HepG2 (cell line): ENCODE measurements around the gene TAS1R3. TPM values are rescaled to one million over a fixed set of nuclear protein-coding genes. Genes with fewer than 3 reads are reported as not detected.

ENCODE experiments used
- ATAC-seq: fragments of 200-7000 bp; cut with Tn5 transposase; 3 replicates; pipeline ENCODE4 v1.9.1; 2020; ENCODE audit warnings: mild to moderate bottlenecking, moderate library complexity
- BruUV-seq: library from RNA; stranded (reverse); fragments of 400-500 nt; replicated peaks from 2 replicates; lab custom pipeline; 2021; lab: Mats Ljungman, UMichigan
- CTCF ChIA-PET: fragments of 300-600 bp; formaldehyde crosslinking; extraction: SDS; loops from one replicate; lab custom pipeline; 2021; ENCODE audit warnings: low total read pairs, inconsistent platforms, low intra/inter-chr PET ratio; lab: Yijun Ruan, JAX
- POLR2A ChIA-PET: fragments of 350-600 bp; sonication (Branson Sonifier 250); formaldehyde crosslinking; loops from one replicate; lab custom pipeline; 2020; ENCODE audit warnings: antibody characterized with exemption, inconsistent platforms; lab: Yijun Ruan, JAX
- DNase-seq: peaks from one replicate; pipeline ENCODE4 v3.0.0-alpha.2; 2015; ENCODE audit warnings: low spot score
- FAIRE-seq: peaks from 3 replicates; lab custom pipeline; 2011; peaks lifted over from hg19 to GRCh38; lab: Jason Lieb, UNC
- H2AFZ ChIP-seq: one replicate; pipeline ENCODE4 v1.6.1; 2011; ENCODE audit warnings: low read length, inconsistent platforms
- H3K27ac ChIP-seq: fragments of 300-600 bp; 3 replicates; pipeline ENCODE4 v1.8.0; 2011; ENCODE audit warnings: mixed run types, mild to moderate bottlenecking, mixed read lengths, low read length, inconsistent platforms; ENCODE audit not compliant: insufficient read depth; ENCODE audit errors: extremely low read length
- H3K27me3 ChIP-seq, 2 experiments: fragments of 200-600 bp in 1 of 2; 2 replicates in 1 of 2; 3 replicates in 1 of 2; pipeline versions ENCODE4 v1.6.0 to v1.8.0; 2011; ENCODE audit warnings: low read length in 2 of 2, mild to moderate bottlenecking in 2 of 2, moderate library complexity in 2 of 2, inconsistent platforms in 1 of 2; ENCODE audit not compliant: insufficient read depth in 2 of 2, control insufficient read depth in 1 of 2
- H3K36me3 ChIP-seq, 2 experiments: fragments of 200-600 bp in 1 of 2; replicated peaks in 1 of 2; 2 replicates in 1 of 2; 3 replicates in 1 of 2; pipeline versions ENCODE4 v1.5.1 to v1.8.0; 2011; ENCODE audit warnings: low read length in 2 of 2, inconsistent platforms in 1 of 2; ENCODE audit not compliant: insufficient read depth in 2 of 2, control insufficient read depth in 1 of 2
- H3K4me1 ChIP-seq: 2 replicates; pipeline ENCODE4 v1.5.1; 2012; ENCODE audit warnings: low read length, inconsistent platforms; ENCODE audit not compliant: insufficient read depth
- H3K4me2 ChIP-seq: 2 replicates; pipeline ENCODE4 v1.6.0; 2011; ENCODE audit warnings: low read depth, low read length, inconsistent platforms
- H3K4me3 ChIP-seq, 3 experiments: fragments of 200-600 bp in 1 of 3; sonication (generic), shearing (Covaris generic) in 1 of 3; replicated peaks in 1 of 3; 2 replicates each; pipeline ENCODE4 v1.5.1; 2011 to 2016; ENCODE audit warnings: low read length in 3 of 3, inconsistent platforms in 2 of 3, low read depth in 2 of 3, mild to moderate bottlenecking in 2 of 3, control low read depth in 1 of 3, mixed read lengths in 1 of 3; ENCODE audit not compliant: insufficient read depth in 1 of 3
- H3K79me2 ChIP-seq: one replicate; pipeline ENCODE4 v1.6.1; 2011; ENCODE audit warnings: low read length, inconsistent platforms; ENCODE audit not compliant: insufficient read depth
- H3K9ac ChIP-seq: 2 replicates; pipeline ENCODE4 v1.6.0; 2011; ENCODE audit warnings: mild to moderate bottlenecking, low read depth, low read length, inconsistent platforms; ENCODE audit not compliant: insufficient read depth
- H3K9me3 ChIP-seq: 2 replicates; pipeline ENCODE4 v1.5.1; 2012; ENCODE audit warnings: mild to moderate bottlenecking, low read length
- H4K20me1 ChIP-seq: 2 replicates; pipeline ENCODE4 v1.6.0; 2011; ENCODE audit warnings: inconsistent platforms, mild to moderate bottlenecking, low read length, moderate library complexity; ENCODE audit not compliant: insufficient read depth
- AGO1 ChIP-seq: fragments of 200-400 bp; formaldehyde crosslinking; IDR thresholded peaks from 2 replicates; pipeline ENCODE4 v1.6.1; 2017; ENCODE audit warnings: mild to moderate bottlenecking, low read depth, low read length, moderate library complexity; ENCODE audit not compliant: poor library complexity, severe bottlenecking
- AGO2 ChIP-seq: fragments of 200-400 bp; formaldehyde crosslinking; optimal IDR thresholded peaks from 2 replicates; pipeline ENCODE3; 2017; ENCODE audit warnings: mild to moderate bottlenecking, low read depth, low read length, moderate library complexity
- AKAP8 ChIP-seq: sonication (generic); formaldehyde crosslinking; IDR thresholded peaks from 2 replicates; pipeline ENCODE4 v1.5.1; 2020; ENCODE audit warnings: mild to moderate bottlenecking, missing genetic modification reagents
- FOXM1 ChIP-seq: sonication (generic); formaldehyde crosslinking; IDR thresholded peaks from 2 replicates; pipeline ENCODE4 v1.5.0; 2020; ENCODE audit warnings: missing genetic modification reagents
- RBFOX2 ChIP-seq: fragments of 200-400 bp; formaldehyde crosslinking; IDR thresholded peaks from 2 replicates; pipeline ENCODE4 v1.6.1; 2017; ENCODE audit warnings: low read depth, mild to moderate bottlenecking, low read length
- ZNF550 ChIP-seq: sonication (generic); formaldehyde crosslinking; IDR thresholded peaks from 2 replicates; pipeline ENCODE4 v1.4.0; 2020; ENCODE audit warnings: mild to moderate bottlenecking, missing genetic modification reagents, borderline replicate concordance
- ZNF878 ChIP-seq: sonication (generic); formaldehyde crosslinking; IDR thresholded peaks from 2 replicates; pipeline ENCODE4 v1.8.1; 2023; ENCODE audit warnings: mild to moderate bottlenecking, missing genetic modification reagents, moderate library complexity
- WGBS: methylation state at CpG from one replicate; pipeline ENCODE4 v1.1.6; 2017; ENCODE audit warnings: low lambda C conversion rate; 5-methylcytosine and 5-hydroxymethylcytosine counted together
- in situ Hi-C: cut with HindIII; loops from 2 replicates; pipeline ENCODE4 v1.10.0; 2017; ENCODE audit warnings: low pct_unique_long_range_greater_than_20kb; ENCODE audit not compliant: extremely low pct_ligation_motif_present
- intact Hi-C: fragments of 100-400 bp; cut with micrococcal nuclease; formaldehyde crosslinking; loops from one replicate; pipeline ENCODE4 v1.10.0; 2022; ENCODE audit not compliant: unreplicated experiment
- polyA plus RNA-seq, 8 experiments: library from polyadenylated mRNA; depleted of rRNA in 3 of 8; stranded (reverse) in 7 of 8; unstranded in 1 of 8; fragments of >200 nt; fragmentation: Illumina TruSeq in 4 of 8; extraction: Trizol in 4 of 8; gene quantifications; 2 replicates each; pipeline versions ENCODE4 v1.2.1 to v1.2.3, GENCODE V29; 2011 to 2016; ENCODE audit warnings: low read depth in 4 of 8, missing spikeins in 1 of 8, mixed read lengths in 1 of 8; ENCODE audit not compliant: insufficient read depth in 1 of 8
- total RNA-seq, 5 experiments: library from RNA; depleted of rRNA; stranded (reverse); fragments of >200 nt; fragmentation: Illumina TruSeq; extraction: Trizol; gene quantifications; 2 replicates each; pipeline ENCODE4 v1.2.3, GENCODE V29; 2016; ENCODE audit warnings: low read depth in 1 of 5
- TF ChIP-seq, protein P1 (sequence below): sonication (generic); formaldehyde crosslinking; IDR thresholded peaks from 2 replicates; pipeline ENCODE4 v1.8.1; 2023; ENCODE audit warnings: missing genetic modification reagents, inconsistent platforms, borderline replicate concordance
- TF ChIP-seq, protein P2 (sequence below): sonication (generic); formaldehyde crosslinking; IDR thresholded peaks from 2 replicates; pipeline ENCODE4 v1.4.0; 2020; ENCODE audit warnings: missing genetic modification reagents

Gene TAS1R3
- total and polyA plus RNA-seq, 2 of the 13 experiments (the other 11 are each of a cell fraction or from before 2014, with no cell fraction given), result 0.13 to 0.15 TPM

DNA sequence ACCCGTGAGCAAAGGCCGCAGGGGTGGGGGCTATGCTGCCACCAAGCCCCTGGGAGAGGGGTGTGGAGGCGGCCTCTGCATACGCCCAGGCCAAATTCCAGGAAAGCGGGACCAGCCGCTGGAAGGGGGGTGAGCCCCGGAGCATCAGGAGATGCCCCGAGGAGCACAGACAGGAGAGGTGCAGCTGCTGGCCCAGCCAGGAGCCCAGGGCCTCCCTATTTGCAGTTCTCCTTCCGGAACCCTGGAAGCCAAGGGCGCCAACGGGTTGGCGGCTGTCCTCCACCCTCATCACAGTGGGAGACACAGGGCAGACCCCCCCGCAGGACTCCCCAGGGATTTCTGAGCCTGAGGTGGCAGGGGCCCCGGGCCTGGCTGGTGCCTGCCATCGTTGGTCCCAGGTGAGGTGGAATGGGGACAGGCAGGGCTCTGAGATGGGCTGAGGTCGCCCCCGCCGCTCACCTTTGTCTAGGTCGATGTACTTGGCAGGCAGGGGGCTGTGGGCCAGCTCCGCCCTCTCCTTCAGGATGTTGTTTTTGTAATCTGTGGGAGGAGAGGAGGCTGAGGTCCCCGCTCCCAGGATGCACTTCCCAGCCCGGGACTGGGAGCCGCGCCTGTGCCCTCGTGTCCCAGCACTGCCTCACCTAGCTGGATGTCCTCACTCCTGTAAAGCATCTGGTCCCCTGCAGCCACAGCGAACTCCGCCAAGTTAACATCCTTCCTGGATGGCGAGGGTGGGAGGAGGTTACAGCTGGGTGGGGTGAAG is 22.5 kb downstream of the TAS1R3 start:
- H3K27ac ChIP-seq, result no peak overlapping the region
- H3K4me1 ChIP-seq, result peaks cover 33% of the 10 kb centered on the region
- intact Hi-C loops, result no loop called here
- no peak for ATAC-seq
- peaks cover 6% of the 10 kb centered on the region for H3K79me2 ChIP-seq
- CTCF ChIA-PET, result no interaction called here
- no peak overlapping the region for H3K4me2 ChIP-seq
- H3K4me3 ChIP-seq, result no peak overlapping the region
- no peaks in the 10 kb centered on the region for H3K36me3 ChIP-seq
- no peaks in the 10 kb centered on the region for H3K27me3 ChIP-seq
- no peaks in the 10 kb centered on the region for H3K9me3 ChIP-seq
- DNase-seq, result no peak
- H3K9ac ChIP-seq, result no peak overlapping the region
- TF ChIP-seq RBFOX2 (peak; percentile 62), ZNF550 (CRISPR knock-in tag) (no peak), AGO2 (peak; percentile 82), ZNF878 (no peak), AKAP8 (CRISPR knock-in tag) (peak; percentile 92; the same call in 1 of the 2 replicates), AGO1 (peak; percentile 96), FOXM1 (no peak)
- TF ChIP-seq, protein P1, sequence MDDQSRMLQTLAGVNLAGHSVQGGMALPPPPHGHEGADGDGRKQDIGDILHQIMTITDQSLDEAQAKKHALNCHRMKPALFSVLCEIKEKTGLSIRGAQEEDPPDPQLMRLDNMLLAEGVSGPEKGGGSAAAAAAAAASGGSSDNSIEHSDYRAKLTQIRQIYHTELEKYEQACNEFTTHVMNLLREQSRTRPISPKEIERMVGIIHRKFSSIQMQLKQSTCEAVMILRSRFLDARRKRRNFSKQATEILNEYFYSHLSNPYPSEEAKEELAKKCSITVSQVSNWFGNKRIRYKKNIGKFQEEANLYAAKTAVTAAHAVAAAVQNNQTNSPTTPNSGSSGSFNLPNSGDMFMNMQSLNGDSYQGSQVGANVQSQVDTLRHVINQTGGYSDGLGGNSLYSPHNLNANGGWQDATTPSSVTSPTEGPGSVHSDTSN (CRISPR knock-in tag), result no peak
- TF ChIP-seq, protein P2, sequence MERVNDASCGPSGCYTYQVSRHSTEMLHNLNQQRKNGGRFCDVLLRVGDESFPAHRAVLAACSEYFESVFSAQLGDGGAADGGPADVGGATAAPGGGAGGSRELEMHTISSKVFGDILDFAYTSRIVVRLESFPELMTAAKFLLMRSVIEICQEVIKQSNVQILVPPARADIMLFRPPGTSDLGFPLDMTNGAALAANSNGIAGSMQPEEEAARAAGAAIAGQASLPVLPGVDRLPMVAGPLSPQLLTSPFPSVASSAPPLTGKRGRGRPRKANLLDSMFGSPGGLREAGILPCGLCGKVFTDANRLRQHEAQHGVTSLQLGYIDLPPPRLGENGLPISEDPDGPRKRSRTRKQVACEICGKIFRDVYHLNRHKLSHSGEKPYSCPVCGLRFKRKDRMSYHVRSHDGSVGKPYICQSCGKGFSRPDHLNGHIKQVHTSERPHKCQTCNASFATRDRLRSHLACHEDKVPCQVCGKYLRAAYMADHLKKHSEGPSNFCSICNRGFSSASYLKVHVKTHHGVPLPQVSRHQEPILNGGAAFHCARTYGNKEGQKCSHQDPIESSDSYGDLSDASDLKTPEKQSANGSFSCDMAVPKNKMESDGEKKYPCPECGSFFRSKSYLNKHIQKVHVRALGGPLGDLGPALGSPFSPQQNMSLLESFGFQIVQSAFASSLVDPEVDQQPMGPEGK, result 0 out of 2 replicates have a peak, but pooled peaks have one; percentile 16
- TF ChIP-seq, all 625 proteins: peak for 5
- FAIRE-seq, result no peak
- no peak overlapping the region for H2AFZ ChIP-seq
- POLR2A ChIA-PET, result no interaction called here
- no TSS peak for BruUV-seq
- in situ Hi-C loops, result no loop called here
- WGBS, result 83% methylated on average over 13 of the region's 28 CpGs
- H4K20me1 ChIP-seq, result no peaks in the 10 kb centered on the region
